GM19438 (cell line): ENCODE measurements around the gene ZFHX3.

Experiments used
- ATAC-seq: cut with Tn5 transposase; IDR thresholded peaks from one replicate; pipeline ENCODE4 v1.9.1; 2021; ENCODE audit warnings: low read depth; ENCODE audit not compliant: unreplicated experiment

Gene ZFHX3

GRCh38 chr16:72815348-72816318, 232.3 kb downstream of the ZFHX3 start:
- no peak for ATAC-seq

- no peak for ATAC-seq
Measured at GRCh38 chr16:72814226-72814625, 233.7 kb downstream of the ZFHX3 start.

- no peak for ATAC-seq
Measured at GRCh38 chr16:72812672-72813071, 235.3 kb downstream of the ZFHX3 start.

- ATAC-seq: no peak
Measured at GRCh38 chr16:72811876-72812275, 236.1 kb downstream of the ZFHX3 start.

- no peak for ATAC-seq
Measured at GRCh38 chr16:72811188-72811720, 236.7 kb downstream of the ZFHX3 start.

GRCh38 chr16:72810480-72810879, 237.4 kb downstream of the ZFHX3 start:
- no peak for ATAC-seq

- no peak for ATAC-seq
Measured at GRCh38 chr16:72809446-72809845, 238.5 kb downstream of the ZFHX3 start.

- ATAC-seq: no peak
Measured at GRCh38 chr16:72808754-72809153, 239.2 kb downstream of the ZFHX3 start.

- no peak for ATAC-seq
Measured at GRCh38 chr16:72807245-72807644, 240.7 kb downstream of the ZFHX3 start.

- no peak for ATAC-seq
Measured at GRCh38 chr16:72805486-72805885, 242.4 kb downstream of the ZFHX3 start.

- no peak for ATAC-seq
Measured at GRCh38 chr16:72800524-72801161, 247.3 kb downstream of the ZFHX3 start.

GRCh38 chr16:72798264-72798663, 249.7 kb downstream of the ZFHX3 start:
- no peak for ATAC-seq

- no peak for ATAC-seq
Measured at GRCh38 chr16:72797621-72798020, 250.3 kb downstream of the ZFHX3 start.

GRCh38 chr16:72796222-72796621, 251.7 kb downstream of the ZFHX3 start:
- ATAC-seq: no peak

- ATAC-seq: no peak
Measured at GRCh38 chr16:72794986-72795385, 252.9 kb downstream of the ZFHX3 start.

GRCh38 chr16:72794319-72794718, 253.6 kb downstream of the ZFHX3 start:
- ATAC-seq: no peak

GRCh38 chr16:72793716-72794115, 254.2 kb downstream of the ZFHX3 start:
- ATAC-seq: no peak

- ATAC-seq: no peak
Measured at GRCh38 chr16:72793017-72793416, 254.9 kb downstream of the ZFHX3 start.

GRCh38 chr16:72791786-72792185, 256.1 kb downstream of the ZFHX3 start:
- no peak for ATAC-seq

- ATAC-seq: no peak
Measured at GRCh38 chr16:72789921-72790320, 258.0 kb downstream of the ZFHX3 start.

GRCh38 chr16:72789465-72789864, 258.5 kb downstream of the ZFHX3 start:
- no peak for ATAC-seq
